Measurements from ENCODE around the gene MGAT4A.
"Not testable (repeated sequence)": the region's sequence is repeated elsewhere in the genome, so short reads cannot be mapped to it uniquely, and the experiment has no call there.

The MGAT4A gene

GRCh38 chr2:98702858-98703620 is 27.9 kb downstream of the MGAT4A start:
- DNase-seq (ENCODE audit: low read depth in 3 of 3) = no peak

GRCh38 chr2:98702127-98702802 is 28.7 kb downstream of the MGAT4A start:
- DNase-seq (ENCODE audit: low read depth in 3 of 3) = no peak

- DNase-seq (ENCODE audit: low read depth in 3 of 3) = no peak
These were observed 29.7 kb downstream of the MGAT4A start for GRCh38 chr2:98701230-98701629.

- DNase-seq (ENCODE audit: low read depth in 3 of 3) = no peak
These were observed 32.0 kb downstream of the MGAT4A start for GRCh38 chr2:98698896-98699295.

GRCh38 chr2:98697651-98698337 is 33.1 kb downstream of the MGAT4A start:
- no peak for DNase-seq (ENCODE audit: low read depth in 3 of 3)

- DNase-seq (ENCODE audit: low read depth in 3 of 3) = no peak
These were observed 34.7 kb downstream of the MGAT4A start for GRCh38 chr2:98696200-98696599.

GRCh38 chr2:98695255-98695654 is 35.7 kb downstream of the MGAT4A start:
- no peak for DNase-seq (ENCODE audit: low read depth in 3 of 3)

GRCh38 chr2:98693477-98693876 is 37.5 kb downstream of the MGAT4A start:
- no peak for DNase-seq (ENCODE audit: low read depth in 3 of 3)

GRCh38 chr2:98692090-98693054 is 38.6 kb downstream of the MGAT4A start:
- DNase-seq (ENCODE audit: low read depth in 3 of 3) = no peak

- DNase-seq (ENCODE audit: low read depth in 3 of 3) = no peak
These were observed 39.6 kb downstream of the MGAT4A start for GRCh38 chr2:98691303-98691702.

- DNase-seq (ENCODE audit: low read depth in 3 of 3) = no peak
These were observed 44.7 kb downstream of the MGAT4A start for GRCh38 chr2:98685930-98686887.

GRCh38 chr2:98683728-98684127 is 47.2 kb downstream of the MGAT4A start:
- DNase-seq (ENCODE audit: low read depth in 3 of 3) = no peak

- DNase-seq (ENCODE audit: low read depth in 3 of 3) = no peak
These were observed 54.2 kb downstream of the MGAT4A start for GRCh38 chr2:98676742-98677141.

- no peak for DNase-seq (ENCODE audit: low read depth in 3 of 3)
These were observed 56.5 kb downstream of the MGAT4A start for GRCh38 chr2:98674233-98674964.

GRCh38 chr2:98669675-98670074 is 61.3 kb downstream of the MGAT4A start:
- DNase-seq (ENCODE audit: low read depth in 3 of 3) = no peak

GRCh38 chr2:98665677-98666076 is 65.3 kb downstream of the MGAT4A start:
- DNase-seq (ENCODE audit: low read depth in 3 of 3) = no peak

GRCh38 chr2:98664323-98664722 is 66.6 kb downstream of the MGAT4A start:
- DNase-seq (ENCODE audit: low read depth in 3 of 3) = no peak

GRCh38 chr2:98663511-98664090 is 67.3 kb downstream of the MGAT4A start:
- no peak for DNase-seq (ENCODE audit: low read depth in 3 of 3)

- DNase-seq (ENCODE audit: low read depth in 3 of 3) = not testable (repeated sequence)
These were observed 71.5 kb downstream of the MGAT4A start for GRCh38 chr2:98659491-98659840.
